ENCODE data around the gene ARHGEF25. TPM values are rescaled to one million over a fixed set of nuclear protein-coding genes. Genes with fewer than 3 reads are reported as not detected.

Gene ARHGEF25
- total RNA-seq, 2 experiments from 2014 or later: 1.1 to 1.2 TPM

GRCh38 chr12:57577981-57578758 is 33.1 kb upstream of the ARHGEF25 start:
- intact Hi-C loops (cut with micrococcal nuclease): no loop called here
- ATAC-seq (no peak), DNase-seq (no peak)
- H3K4me1 Mint-ChIP-seq (ENCODE audit: low read depth): no peaks in the 10 kb centered on the region
- no peaks in the 10 kb centered on the region for H3K27me3 Mint-ChIP-seq
- CTCF ChIA-PET: no interaction called here
- POLR2A ChIA-PET: no interaction called here
- H3K9me3 Mint-ChIP-seq: no peaks in the 10 kb centered on the region
- no peak overlapping the region for H3K27ac Mint-ChIP-seq
- no peak for TF ChIP-seq CTCF (IDR thresholded peaks at IDR 0.05)
- H3K4me3 Mint-ChIP-seq: no peak overlapping the region
- no peaks in the 10 kb centered on the region for H3K36me3 Mint-ChIP-seq (ENCODE audit: low read depth)

GRCh38 chr12:57579011-57579410 is 32.2 kb upstream of the ARHGEF25 start:
- ChIA-PET CTCF (no interaction called here), POLR2A (no interaction called here)
- Mint-ChIP-seq H3K4me1 (ENCODE audit: low read depth) (no peaks in the 10 kb centered on the region), H3K27ac (no peak overlapping the region), H3K27me3 (no peaks in the 10 kb centered on the region), H3K9me3 (no peaks in the 10 kb centered on the region), H3K4me3 (no peak overlapping the region), H3K36me3 (ENCODE audit: low read depth) (no peaks in the 10 kb centered on the region)
- intact Hi-C loops (cut with micrococcal nuclease): no loop called here
- TF ChIP-seq CTCF (IDR thresholded peaks at IDR 0.05): no peak
- DNase-seq (no peak), ATAC-seq (no peak)

GRCh38 chr12:57579677-57580465 is 31.4 kb upstream of the ARHGEF25 start:
- intact Hi-C loops (cut with micrococcal nuclease): loop anchor here (5.0 kb wide), 1 partner anchor 112 kb away; the partner anchor contains the start of gene OS9

GRCh38 chr12:57580466-57580795 is 30.8 kb upstream of the ARHGEF25 start:
- DNase-seq (no peak), ATAC-seq (no peak)
- CTCF ChIA-PET: interaction anchor here (0.9 to 7.0 kb wide), 7 partner anchors 12 to 161 kb away, joined by 3 to 124 read pairs (median 8); partner anchors contain the start of genes ARHGEF25, B4GALNT1 and PIP4K2C
- Mint-ChIP-seq H3K4me3 (no peak overlapping the region), H3K36me3 (ENCODE audit: low read depth) (no peaks in the 10 kb centered on the region), H3K9me3 (no peaks in the 10 kb centered on the region), H3K27me3 (no peaks in the 10 kb centered on the region), H3K27ac (no peak overlapping the region), H3K4me1 (ENCODE audit: low read depth) (no peaks in the 10 kb centered on the region)
- intact Hi-C loops (cut with micrococcal nuclease): loop anchor here (5.0 kb wide), 1 partner anchor 112 kb away; the partner anchor contains the start of gene OS9
- POLR2A ChIA-PET: interaction anchor here (1.3 kb wide), 2 partner anchors 40 to 46 kb away, joined by 3 to 4 read pairs; no protein-coding TSS in a partner anchor
- no peak for TF ChIP-seq CTCF (IDR thresholded peaks at IDR 0.05)

More at GRCh38 chr12:57579677-57580465, 31.4 kb upstream of the ARHGEF25 start:
- no peak for TF ChIP-seq CTCF (IDR thresholded peaks at IDR 0.05)
- DNase-seq (no peak), ATAC-seq (no peak)
- ChIA-PET CTCF (interaction anchor here (1.4 to 7.0 kb wide), 5 partner anchors 16 to 162 kb away, joined by 3 to 124 read pairs (median 8); partner anchors contain the start of genes ARHGEF25 and B4GALNT1), POLR2A (interaction anchor here (1.3 kb wide), 2 partner anchors 41 to 47 kb away, joined by 3 to 4 read pairs; no protein-coding TSS in a partner anchor)
- Mint-ChIP-seq H3K27me3 (no peaks in the 10 kb centered on the region), H3K4me1 (ENCODE audit: low read depth) (no peaks in the 10 kb centered on the region), H3K36me3 (ENCODE audit: low read depth) (no peaks in the 10 kb centered on the region), H3K27ac (no peak overlapping the region), H3K9me3 (no peaks in the 10 kb centered on the region), H3K4me3 (no peak overlapping the region)

Measured in activated CD8-positive, alpha-beta T cell treated with anti-CD3 and anti-CD28 coated beads for 36 hours (primary cell).